ENCODE results near the gene MMS19. TPM values are rescaled to one million over a fixed set of nuclear protein-coding genes. Genes with fewer than 3 reads are reported as not detected.

Gene MMS19
- total RNA-seq, 2 experiments from 2014 or later: 74.8 to 95.7 TPM

- no peak for TF ChIP-seq EZH2phosphoT487 (IDR thresholded peaks at IDR 0.05; ENCODE audit: borderline replicate concordance, low read depth, low read length)
- TF ChIP-seq CTCF (conservative IDR thresholded peaks at IDR 0.05; ENCODE audit: low read length): no peak
- no peak overlapping the region for H2AFZ ChIP-seq (ENCODE audit: low read length)
Observed at GRCh38 chr10:97412891-97413304, 85.3 kb downstream of the MMS19 start.

GRCh38 chr10:97411406-97411805, 86.8 kb downstream of the MMS19 start:
- no peaks in the 10 kb centered on the region for H4K20me1 ChIP-seq (ENCODE audit: insufficient read depth, low read length)
- H3K9me3 ChIP-seq (ENCODE audit: low read length): no peaks in the 10 kb centered on the region
- H3K4me2 ChIP-seq (ENCODE audit: low read length): no peak overlapping the region
- POLR2A ChIA-PET: interaction anchor here (1.0 to 1.9 kb wide), 2 partner anchors 10 to 14 kb away, joined by 6 to 9 read pairs; partner anchors contain the start of gene RRP12
- BruUV-seq (replicated peaks): no TSS peak
- H3K36me3 ChIP-seq (ENCODE audit: insufficient read depth, low read length): no peaks in the 10 kb centered on the region
- H3K4me1 ChIP-seq (ENCODE audit: insufficient read depth, low read length, poor library complexity, severe bottlenecking): peaks cover 19% of the 10 kb centered on the region
- CTCF ChIA-PET (ENCODE audit: unreplicated experiment): interaction anchor here (0.5 to 0.7 kb wide), 2 partner anchors 12 to 265 kb away, joined by 3 to 6 read pairs; no protein-coding TSS in a partner anchor
- no peaks in the 10 kb centered on the region for H3K9me2 ChIP-seq (ENCODE audit: insufficient read depth, low read length)
- TF ChIP-seq EZH2phosphoT487 (IDR thresholded peaks at IDR 0.05; ENCODE audit: borderline replicate concordance, low read depth, low read length) (no peak), CTCF (conservative IDR thresholded peaks at IDR 0.05; ENCODE audit: low read length) (no peak)
- H3K27ac ChIP-seq (ENCODE audit: low read depth, low read length, poor library complexity, severe bottlenecking): no peak overlapping the region
- H3K79me2 ChIP-seq (ENCODE audit: insufficient read depth, low read depth, low read length): no peaks in the 10 kb centered on the region
- H3K4me3 ChIP-seq (ENCODE audit: low read depth, low read length, poor library complexity, severe bottlenecking): no peak overlapping the region
- no peak for DNase-seq (ENCODE audit: low spot score)
- no peak overlapping the region for H2AFZ ChIP-seq (ENCODE audit: low read length)
- intact Hi-C loops (cut with micrococcal nuclease; ENCODE audit: unreplicated experiment): no loop called here

More at GRCh38 chr10:97412891-97413304, 85.3 kb downstream of the MMS19 start:
- Histone ChIP-seq H3K4me3 (ENCODE audit: low read depth, low read length, poor library complexity, severe bottlenecking) (no peak overlapping the region), H3K9me2 (ENCODE audit: insufficient read depth, low read length) (no peaks in the 10 kb centered on the region), H3K4me1 (ENCODE audit: insufficient read depth, low read length, poor library complexity, severe bottlenecking) (peaks cover 15% of the 10 kb centered on the region), H3K36me3 (ENCODE audit: insufficient read depth, low read length) (no peaks in the 10 kb centered on the region), H3K27ac (ENCODE audit: low read depth, low read length, poor library complexity, severe bottlenecking) (no peak overlapping the region), H4K20me1 (ENCODE audit: insufficient read depth, low read length) (no peaks in the 10 kb centered on the region), H3K9me3 (ENCODE audit: low read length) (no peaks in the 10 kb centered on the region), H3K79me2 (ENCODE audit: insufficient read depth, low read depth, low read length) (no peaks in the 10 kb centered on the region), H3K4me2 (ENCODE audit: low read length) (no peak overlapping the region)
- intact Hi-C loops (cut with micrococcal nuclease; ENCODE audit: unreplicated experiment): no loop called here
- no TSS peak for BruUV-seq (replicated peaks)
- no peak for DNase-seq (ENCODE audit: low spot score)
- CTCF ChIA-PET (ENCODE audit: unreplicated experiment): no interaction called here
- POLR2A ChIA-PET: interaction anchor here (0.7 to 1.8 kb wide), 2 partner anchors 10 to 125 kb away, joined by 3 to 4 read pairs; no protein-coding TSS in a partner anchor

- Histone ChIP-seq H3K4me2 (ENCODE audit: low read length) (no peak overlapping the region), H3K9me3 (ENCODE audit: low read length) (no peaks in the 10 kb centered on the region), H3K27ac (ENCODE audit: low read depth, low read length, poor library complexity, severe bottlenecking) (no peak overlapping the region), H3K36me3 (ENCODE audit: insufficient read depth, low read length) (no peaks in the 10 kb centered on the region), H3K79me2 (ENCODE audit: insufficient read depth, low read depth, low read length) (no peaks in the 10 kb centered on the region), H2AFZ (ENCODE audit: low read length) (no peak overlapping the region), H3K9me2 (ENCODE audit: insufficient read depth, low read length) (no peaks in the 10 kb centered on the region), H3K4me3 (ENCODE audit: low read depth, low read length, poor library complexity, severe bottlenecking) (no peak overlapping the region), H3K4me1 (ENCODE audit: insufficient read depth, low read length, poor library complexity, severe bottlenecking) (peaks cover 19% of the 10 kb centered on the region), H4K20me1 (ENCODE audit: insufficient read depth, low read length) (no peaks in the 10 kb centered on the region)
- no peak for TF ChIP-seq EZH2phosphoT487 (IDR thresholded peaks at IDR 0.05; ENCODE audit: borderline replicate concordance, low read depth, low read length)
- TF ChIP-seq CTCF (conservative IDR thresholded peaks at IDR 0.05; ENCODE audit: low read length): no peak
- BruUV-seq (replicated peaks): no TSS peak
- ChIA-PET CTCF (ENCODE audit: unreplicated experiment) (interaction anchor here (0.7 kb wide), 1 partner anchor 53 kb away, joined by 4 read pairs; no protein-coding TSS in a partner anchor), POLR2A (interaction anchor here (0.6 to 1.4 kb wide), 3 partner anchors 20 to 539 kb away, joined by 3 to 8 read pairs (median 5); no protein-coding TSS in a partner anchor)
- intact Hi-C loops (cut with micrococcal nuclease; ENCODE audit: unreplicated experiment): no loop called here
- DNase-seq (ENCODE audit: low spot score): no peak
Observed at GRCh38 chr10:97408496-97408992, 89.7 kb downstream of the MMS19 start.
